Activated T-cell treated with anti-CD3 and anti-CD28 coated beads for 4 hours (primary cell): ENCODE results near the gene SPEN.
A peak's percentile ranks its signal among the peaks of the same experiment; 100 is the strongest.
"Not testable (repeated sequence)": the region's sequence is repeated elsewhere in the genome, so short reads cannot be mapped to it uniquely, and the experiment has no call there.

Experiments used
- DNase-seq: peaks from one replicate; pipeline ENCODE4 v3.0.0-alpha.2; 2020

The SPEN gene

DNA sequence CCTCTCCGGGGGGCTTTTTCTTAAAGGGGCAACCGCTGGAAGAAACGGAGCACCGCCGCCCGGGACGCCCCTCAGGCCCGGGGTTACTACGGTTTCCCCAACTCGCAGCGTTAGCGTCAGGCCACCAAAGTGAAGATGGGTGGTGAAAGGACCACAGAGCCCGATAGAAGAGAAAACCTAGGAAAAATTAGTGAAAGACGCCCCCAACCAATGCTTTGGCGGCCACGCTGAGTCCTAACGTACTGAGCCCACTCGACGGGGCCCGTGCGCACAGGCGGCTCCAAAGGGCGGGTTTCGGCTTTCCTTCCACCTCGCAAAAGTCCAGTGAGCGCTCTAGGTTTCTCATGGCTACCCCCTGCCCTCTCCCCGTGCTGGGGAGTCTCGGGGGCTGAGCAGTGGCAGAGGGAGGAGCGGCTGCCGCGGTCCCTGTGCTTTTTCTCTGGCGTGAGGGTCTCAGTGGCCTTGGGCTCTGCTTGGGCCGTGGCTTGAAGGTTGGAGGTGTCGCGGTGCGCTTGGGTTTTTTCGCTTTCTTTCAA, 12.2 kb upstream of the SPEN start:
- peak; percentile 42 for DNase-seq

DNA sequence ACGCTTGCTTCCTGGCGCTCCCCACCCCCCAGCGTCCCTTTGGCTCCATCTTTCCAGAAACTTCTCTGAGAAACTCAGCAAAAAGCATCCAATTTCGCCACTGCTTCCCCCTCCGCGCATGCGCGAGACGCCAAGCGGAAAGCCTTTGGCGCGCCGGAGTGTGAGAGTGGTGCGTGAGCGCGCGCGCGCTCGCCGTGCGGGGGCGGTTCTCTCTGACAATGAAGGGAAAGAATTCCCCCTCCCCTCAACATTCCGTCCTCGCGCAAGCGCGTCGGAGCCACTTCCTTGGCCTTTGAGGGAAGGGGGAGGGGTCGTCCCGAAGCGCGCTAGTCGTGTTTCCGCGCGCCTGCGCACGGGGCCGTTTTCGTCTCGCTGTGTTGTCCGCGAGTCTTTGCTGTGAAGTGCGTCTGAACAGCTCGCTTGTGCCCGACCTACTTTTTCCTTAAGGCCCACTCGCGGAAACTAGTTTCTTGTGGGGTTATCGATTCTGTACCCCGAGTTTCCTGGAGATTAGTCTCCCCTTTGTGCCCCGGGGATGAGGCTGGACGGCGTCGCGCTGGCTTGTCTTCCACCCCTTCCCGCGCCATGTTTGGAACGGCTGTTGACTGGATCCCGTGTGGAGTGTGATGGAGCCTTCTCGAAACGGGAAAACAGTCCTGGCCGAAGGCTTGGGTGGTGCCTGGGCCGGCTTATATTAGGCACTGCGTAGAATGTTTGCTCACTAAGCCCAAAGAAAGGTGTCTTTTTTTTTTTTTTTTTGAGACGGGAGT, 11.6 kb upstream of the SPEN start:
- DNase-seq: peak; percentile 99

DNA sequence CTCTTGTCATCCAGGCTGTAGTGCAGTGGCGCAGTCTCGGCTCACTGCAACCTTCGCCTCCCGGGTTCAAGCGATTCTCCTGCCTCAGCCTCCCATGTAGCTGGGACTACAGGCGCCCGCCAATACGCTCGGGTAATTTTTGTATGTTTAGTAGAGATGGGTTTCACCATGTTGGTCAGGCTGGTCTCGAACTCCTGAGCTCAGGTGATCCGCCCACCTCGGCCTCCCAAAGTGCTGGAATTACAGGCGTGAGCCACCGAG, 11.1 kb upstream of the SPEN start:
- not testable (repeated sequence) for DNase-seq

DNA sequence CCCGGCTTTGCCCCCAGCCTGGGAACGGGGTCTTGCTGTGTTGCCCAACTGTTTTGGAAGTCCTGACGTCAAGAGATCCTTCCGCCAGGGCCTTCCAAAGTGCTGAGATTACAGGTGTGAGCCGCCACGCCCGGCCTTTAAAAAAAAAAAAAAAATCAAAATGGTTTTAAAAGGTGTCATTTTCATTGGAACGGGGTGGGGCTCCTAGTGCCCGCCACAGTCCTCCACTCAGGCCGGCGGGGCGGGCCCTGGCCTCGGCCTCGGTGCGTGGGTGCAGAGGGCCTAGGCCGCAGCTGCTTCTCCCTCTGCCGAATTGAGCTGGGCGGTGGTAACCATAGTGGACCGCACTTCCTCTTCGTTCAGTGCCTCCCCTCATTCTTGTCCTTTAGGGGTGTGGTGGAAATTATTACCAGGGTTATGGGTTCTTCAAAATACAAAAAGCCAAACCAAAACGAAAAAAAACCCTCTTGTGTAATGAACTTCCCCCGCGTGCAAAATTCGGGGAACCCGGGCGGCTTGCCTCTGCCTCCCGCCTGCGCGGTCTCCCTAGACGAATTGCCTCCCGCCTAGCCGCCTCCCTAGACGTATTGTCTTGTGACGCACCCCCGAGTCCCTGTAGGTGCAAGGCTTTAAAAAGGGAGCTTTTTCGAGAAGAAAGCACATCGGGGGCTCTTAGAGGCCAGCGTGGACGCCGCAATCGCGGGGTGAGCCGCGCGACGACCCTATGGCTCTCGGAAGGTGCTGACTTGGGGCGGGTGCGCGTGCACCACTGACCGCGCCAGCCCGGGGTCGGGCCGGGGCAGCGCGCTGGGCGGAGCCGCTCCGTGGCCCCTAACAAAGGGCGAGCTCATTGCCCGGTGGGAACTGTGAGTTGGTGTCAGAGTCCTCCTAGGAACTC, 10.5 kb upstream of the SPEN start:
- peak; percentile 44 for DNase-seq

DNA sequence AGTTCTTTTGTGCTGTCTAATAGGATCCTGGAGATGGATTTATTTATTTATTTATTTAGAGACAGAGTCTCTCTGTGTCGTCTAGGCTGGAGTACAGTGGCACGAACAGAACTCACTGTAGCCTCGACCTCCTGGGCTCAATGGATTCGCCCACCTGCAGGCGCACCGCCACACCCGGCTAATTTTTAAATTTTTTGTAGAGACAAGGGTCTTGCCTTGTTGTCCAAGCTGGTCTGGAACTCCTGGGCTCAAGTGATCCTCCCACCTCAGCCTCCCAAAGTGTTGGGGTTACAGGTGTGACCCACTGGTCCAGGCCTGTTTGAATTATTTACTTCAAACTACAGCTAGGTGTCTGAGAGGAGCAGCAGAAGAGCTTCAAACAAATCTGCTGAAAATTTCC, 9.6 kb upstream of the SPEN start:
- DNase-seq: no peak

DNA sequence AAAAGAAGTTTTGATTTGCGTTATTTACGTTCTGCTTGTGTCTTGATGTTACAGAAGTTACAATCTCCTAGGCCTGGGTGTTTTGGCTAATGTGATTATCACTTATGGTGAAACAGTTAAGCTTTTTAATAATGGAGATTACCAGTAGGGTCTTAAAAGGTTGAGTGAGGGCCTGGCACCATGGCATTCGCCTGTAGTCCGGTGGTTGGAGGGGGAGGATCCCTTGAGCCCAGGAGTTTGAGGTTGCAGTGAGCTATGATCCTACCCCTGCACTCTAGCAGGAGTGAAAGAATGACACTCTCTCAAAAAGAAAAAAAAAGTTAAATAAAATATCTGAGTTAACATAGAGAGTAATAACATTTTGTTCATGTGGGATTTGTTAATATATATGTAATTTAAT, 8.8 kb upstream of the SPEN start:
- no peak for DNase-seq

DNA sequence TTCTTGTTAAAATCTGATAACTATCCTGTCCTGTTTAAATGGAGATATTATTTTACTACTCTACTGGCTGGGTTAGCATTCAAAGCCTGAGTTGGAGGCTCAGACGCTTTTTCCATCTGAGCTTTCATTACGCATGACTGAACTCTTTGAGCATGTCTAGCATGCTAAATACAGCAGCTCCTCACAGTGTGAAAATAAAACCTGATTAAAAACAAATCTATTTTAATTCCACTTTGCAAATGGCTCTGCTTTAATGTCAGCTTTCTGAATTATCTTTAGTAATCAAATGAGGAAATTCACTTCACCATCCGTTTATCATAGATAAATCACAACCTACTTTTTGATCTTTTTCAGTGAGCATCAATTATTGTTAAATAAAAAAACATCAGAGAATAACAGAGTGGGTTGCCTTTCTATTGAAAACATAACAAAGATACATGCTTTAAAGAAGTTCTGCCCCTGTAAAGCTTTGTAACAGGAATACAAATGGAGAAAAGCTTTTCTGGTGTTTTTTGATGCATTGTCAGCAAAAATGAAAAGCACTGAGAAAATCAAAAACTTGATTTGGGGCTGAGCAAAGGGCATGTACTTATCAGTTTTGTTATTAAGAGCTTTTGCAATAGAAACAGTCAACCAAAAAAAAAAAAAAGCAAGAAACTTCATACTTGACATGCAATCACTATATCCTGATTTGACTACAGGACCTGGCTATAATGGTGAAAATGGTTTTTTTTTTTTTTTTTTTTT, 3.5 kb upstream of the SPEN start:
- no peak for DNase-seq

DNA sequence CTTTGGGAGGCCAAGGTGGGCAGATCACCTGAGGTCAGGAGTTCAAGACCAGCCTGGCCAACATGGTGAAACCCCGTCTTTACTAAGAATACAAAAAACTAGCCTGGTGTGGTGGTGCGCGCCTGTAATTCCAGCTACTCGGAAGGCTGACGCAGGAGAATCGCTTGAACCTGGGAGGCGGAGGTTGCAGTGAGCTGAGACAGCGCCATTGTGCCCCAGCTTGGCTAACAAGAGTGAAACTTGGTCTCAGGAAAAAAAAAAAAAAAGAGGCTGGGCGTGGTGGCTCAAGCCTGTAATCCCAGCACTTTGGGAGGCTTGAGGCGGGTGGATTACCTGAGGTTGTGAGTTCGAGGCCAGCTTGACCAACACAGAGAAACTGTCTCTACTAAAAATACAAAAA, 1.5 kb upstream of the SPEN start:
- not testable (repeated sequence) for DNase-seq

DNA sequence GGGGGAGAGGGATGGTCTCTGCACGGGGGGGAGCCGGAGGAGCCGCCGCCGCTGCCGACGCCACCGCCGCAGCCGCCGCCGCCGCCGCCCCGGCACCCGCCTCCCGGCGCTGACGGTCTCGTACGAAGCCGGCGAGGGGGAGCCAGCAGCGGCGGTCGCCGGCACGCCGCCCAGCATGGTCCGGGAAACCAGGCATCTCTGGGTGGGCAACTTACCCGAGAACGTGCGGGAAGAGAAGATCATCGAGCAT, 311 bp downstream of the SPEN start:
- DNase-seq: no peak

DNA sequence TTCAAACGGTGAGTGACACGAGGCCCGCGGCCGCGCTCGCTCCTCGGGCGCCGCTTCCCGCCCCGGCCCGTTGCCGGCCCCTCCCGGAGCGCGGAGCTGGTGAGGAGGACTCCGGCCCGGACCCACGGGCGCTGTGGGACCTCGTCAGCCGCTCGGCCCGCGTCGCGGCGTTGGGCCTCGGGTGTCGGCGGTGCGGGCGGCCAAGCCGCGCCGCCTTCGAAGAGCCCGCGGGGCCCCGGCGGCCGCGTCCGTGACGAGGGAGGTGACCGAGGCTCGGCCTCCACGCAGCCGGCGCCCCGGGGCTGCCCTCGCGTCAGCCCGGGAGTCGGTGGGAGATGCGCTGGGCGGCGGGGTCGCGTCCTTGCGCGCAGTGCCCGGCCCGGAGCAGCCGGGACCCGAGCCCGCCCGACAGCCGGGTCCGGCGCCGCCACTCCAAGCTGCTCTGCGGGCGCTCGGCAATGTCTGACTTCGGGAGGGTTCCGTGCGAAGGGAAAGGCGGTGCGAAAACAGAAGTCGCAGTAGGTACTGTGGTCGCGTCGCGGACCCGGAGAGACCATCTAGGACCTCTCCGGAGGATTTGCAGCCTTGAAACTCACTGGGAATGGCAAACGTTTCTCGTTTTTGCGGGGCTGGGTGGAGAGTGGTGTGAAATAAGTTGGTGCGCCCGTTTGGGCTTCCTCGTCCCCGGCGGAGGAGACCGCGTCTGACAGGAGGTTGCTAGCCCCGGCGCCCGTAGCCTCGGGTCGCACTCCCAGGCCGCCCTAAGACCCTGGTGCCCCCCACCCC, 829 bp downstream of the SPEN start:
- peak; percentile 19 for DNase-seq

DNA sequence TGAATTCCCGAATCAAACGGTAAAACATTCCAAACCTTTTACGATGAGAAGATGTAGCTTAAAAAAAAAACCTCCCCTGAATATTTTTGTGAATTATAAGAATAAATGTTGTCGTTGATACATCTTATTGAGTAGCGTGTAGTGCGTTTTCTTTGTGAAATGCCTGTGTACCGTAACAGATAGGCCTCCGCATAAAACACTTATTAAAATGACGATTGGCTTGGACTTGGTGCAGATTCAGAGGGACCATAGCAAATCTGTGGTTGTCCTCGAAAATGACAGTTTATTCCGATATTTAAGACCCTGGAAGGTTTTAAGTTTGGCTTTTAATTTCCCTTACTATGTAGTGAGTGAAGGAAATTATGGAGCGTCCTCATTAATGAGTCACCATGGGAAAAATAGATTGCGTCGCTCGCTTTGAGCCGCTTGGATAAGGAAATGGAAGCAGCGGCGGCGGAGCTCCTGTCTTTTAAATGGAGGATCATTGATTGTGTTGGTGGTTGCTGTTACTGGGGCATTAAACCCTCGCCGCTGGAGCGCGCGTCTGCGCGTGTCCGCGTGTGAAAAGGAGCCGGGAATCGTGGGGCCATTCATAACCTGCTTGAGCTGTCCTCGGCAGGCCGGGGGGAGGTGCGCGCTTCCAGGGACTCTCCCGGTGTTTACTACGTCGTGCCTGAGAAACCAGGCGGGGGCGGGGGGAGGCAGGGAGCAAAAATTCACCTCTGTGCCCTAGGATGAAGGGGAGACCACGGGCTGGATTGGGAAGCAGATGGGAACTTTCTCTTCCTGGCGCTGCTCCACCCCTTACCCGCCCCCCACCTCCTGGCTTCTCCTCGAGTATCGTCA, 1.6 kb downstream of the SPEN start:
- peak; percentile 56 for DNase-seq

DNA sequence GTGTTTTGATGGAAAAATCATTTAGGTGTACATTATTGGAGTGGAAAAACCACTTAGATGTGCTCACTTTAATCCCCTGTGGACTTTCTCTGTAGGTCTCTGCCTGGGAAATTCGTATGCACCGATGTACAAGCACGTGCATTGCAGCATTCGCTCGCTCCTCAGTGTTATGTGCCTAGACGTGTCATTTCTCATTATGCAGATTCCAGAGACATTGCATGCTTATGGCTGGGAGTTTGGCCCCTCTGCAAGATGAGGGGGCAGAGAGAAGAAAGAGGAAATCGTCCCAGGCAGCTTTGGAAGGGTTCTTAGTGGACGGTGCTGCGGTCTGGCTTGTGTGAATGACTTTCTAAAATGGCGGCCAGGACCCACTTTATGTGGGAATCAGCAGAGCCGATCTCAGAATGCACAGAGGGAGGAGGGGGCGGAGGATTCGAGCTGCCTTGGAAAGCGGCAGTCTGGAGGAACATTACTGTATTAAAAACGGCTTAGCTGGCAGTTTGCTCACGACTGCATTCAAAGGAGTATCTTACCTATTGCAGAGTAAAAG, 2.3 kb downstream of the SPEN start:
- DNase-seq: peak; percentile 9

DNA sequence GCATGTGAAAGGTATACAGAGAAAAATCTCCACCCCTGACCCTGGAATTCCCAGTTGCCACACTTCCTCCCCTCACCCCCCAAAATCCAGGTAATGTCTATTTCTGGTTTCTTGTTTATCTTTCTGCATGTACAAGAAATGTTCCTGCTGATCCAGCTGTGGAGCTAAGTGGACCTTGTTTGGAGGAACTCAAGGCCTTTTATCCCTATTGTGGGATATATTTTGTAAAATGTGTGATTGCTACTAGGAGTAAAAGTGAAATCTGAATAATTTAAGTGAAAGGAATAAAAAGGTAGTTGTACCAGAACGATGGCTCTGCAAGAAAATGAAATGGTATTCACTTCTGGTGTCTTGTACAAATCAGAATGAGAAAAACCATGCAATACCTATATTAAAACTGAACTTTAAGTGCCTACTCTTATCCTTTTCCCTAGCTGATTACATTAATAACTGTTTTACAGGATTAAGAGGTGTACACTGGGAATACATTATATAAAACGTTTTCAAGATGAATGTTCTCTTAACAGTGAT, 3.0 kb downstream of the SPEN start:
- no peak for DNase-seq

DNA sequence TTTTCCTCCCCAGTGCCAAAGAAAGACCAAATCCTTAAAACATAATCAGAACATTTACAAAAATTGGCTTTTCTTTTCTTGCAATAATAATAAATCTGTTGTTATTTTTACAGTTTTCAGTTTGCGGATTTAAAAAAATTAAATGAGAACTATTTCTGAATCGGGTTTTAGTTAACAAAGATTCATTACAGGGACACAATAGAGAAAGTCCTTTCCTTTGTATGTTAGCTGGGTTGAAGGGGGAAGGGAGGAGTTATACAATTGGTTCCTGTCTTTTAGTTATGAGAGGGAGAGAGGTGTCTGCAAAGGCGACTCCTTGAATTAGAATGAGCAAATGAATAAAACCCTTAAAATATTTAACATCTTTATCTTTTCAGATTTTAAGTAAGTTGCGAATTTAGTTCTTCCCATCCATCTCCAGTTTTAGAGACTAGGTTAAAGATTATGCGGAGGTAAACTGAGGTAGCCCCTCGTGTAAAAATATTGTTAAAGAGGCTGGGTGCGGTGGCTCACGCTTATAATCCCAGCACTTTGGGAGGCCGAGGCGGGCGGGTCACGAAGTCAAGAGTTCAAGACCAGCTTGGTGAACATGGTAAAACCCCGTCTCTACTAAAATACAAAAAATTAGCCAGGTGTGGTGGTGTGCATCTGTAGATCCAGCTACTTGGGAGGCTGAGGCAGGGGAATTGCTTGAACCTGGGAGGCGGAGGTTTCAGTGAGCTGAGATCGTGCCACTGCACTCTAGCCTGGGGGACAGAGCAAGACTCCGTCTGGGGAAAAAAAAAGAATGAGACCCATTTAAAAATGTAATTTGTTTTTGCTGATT, 3.9 kb downstream of the SPEN start:
- no peak for DNase-seq

DNA sequence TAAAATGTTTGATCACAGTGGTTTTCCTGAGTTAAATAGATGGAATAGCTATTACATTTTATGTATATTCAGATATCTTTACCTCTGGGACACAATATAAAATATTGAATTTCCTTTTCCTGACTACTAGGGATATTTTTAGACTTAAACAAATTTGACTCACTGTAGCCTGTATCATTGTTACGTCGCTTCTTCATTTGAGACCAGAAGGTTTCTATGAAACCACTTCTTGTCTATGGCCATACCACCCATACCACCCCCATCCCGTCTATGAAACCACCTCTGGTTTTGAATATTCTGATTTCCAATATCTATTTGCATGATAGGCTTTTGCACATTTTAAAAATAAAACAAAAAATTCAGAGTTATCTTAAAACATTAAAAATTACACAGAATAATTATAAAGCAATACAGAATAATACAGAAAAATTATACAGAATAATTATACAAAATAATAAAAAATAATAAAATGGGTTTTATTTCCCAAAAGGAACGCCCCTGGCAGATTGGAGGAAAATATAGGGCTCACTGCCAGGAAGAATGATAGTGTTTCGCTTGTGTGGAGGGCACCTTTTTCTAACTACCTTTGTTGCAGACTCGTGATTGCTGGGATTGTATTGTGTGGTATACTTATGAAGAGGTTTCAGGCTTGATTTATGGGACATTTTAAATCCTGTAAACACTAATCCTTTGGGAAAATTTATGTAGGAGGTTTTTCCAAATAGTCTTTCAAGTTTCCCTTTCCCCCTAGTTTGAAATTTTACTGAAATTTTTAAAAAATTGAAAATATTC, 4.7 kb downstream of the SPEN start:
- DNase-seq: no peak

DNA sequence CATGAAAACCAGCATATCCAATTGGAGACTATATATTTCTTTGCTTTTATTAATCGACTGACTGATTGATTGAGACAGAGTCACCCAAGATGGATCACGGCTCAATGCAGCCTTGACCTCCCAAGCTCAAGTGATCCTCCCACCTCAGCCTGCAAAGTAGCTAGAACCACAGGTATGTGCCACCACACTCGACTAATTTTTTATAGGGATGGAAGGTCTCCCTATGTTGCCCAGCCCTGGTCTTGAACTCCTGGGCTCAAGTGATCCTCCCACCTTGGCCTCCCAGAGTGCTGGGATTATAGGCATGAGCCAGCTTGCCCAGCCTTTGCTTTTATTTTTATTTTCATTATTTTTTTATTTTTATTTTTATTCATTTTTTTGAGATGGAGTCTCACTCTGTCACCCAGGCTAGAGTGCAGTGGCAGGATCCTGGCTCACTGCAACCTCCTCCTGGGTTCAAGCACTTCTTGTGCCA, 5.4 kb downstream of the SPEN start:
- no peak for DNase-seq

DNA sequence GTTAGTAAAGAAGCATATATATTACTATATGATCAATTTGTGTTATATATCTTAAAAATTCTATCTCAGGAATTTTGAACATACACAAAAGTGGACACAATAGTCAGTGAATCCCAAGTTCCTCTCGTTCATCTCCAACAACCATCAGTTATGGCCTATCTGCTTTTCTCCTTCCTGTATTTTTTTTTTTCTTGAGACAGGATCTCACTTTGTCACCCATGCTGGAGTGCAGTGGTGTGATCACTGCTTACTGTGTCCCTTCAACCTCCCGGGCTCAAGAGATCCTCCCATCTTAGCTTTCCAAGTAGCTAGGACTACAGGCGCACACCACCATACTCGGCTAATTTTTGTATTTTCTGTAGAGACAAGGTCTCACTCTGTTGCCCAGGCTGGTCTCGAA, 9.4 kb downstream of the SPEN start:
- DNase-seq: no peak

DNA sequence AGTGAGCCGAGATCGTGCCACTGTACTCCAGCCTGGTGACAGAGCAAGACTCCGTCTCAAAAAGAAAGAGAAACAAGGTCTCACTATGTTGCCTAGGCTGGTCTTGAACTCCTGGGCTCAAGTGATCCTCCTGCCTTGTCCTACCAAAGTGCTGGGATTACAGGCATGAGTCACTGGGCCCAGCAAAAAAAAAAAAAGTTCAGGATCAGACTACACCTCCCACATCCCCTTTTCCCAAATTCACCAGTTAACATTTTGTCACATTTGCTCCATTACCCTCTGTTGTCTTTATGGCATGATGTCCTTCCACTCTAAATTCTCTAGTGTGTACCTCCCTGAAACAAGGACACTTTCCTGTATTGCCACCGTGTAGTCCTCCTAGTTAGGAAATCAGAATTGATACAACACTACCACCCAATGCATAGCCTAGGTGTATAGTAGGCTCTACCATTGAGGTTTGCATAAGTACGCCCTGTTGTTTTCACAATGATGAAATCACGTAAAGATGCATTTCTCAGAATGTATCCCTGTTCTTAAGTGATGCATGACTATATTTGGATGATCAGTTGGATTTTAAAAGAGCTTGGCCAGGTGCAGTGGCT, 10.7 kb downstream of the SPEN start:
- no peak for DNase-seq
